GM18526 (cell line): Measurements from ENCODE around the gene TUBA4A.

Experiments used
- POLR2A ChIP-seq: IDR thresholded peaks from 3 replicates; pipeline ENCODE4 v1.6.1; 2011; ENCODE audit not compliant: insufficient read length; ENCODE audit errors: extremely low read depth

TUBA4A gene

GRCh38 chr2:219218217-219218731 lies 35.4 kb downstream of the TUBA4A start:
- no peak for TF ChIP-seq POLR2A

GRCh38 chr2:219216535-219216915 lies 37.2 kb downstream of the TUBA4A start:
- TF ChIP-seq POLR2A, result no peak

GRCh38 chr2:219215871-219216534 lies 37.7 kb downstream of the TUBA4A start:
- no peak for TF ChIP-seq POLR2A

GRCh38 chr2:219214786-219215185 lies 38.9 kb downstream of the TUBA4A start:
- no peak for TF ChIP-seq POLR2A

GRCh38 chr2:219214141-219214540 lies 39.6 kb downstream of the TUBA4A start:
- TF ChIP-seq POLR2A, result no peak

- TF ChIP-seq POLR2A, result no peak
Observed at GRCh38 chr2:219213486-219214071, 40.1 kb downstream of the TUBA4A start.

GRCh38 chr2:219213026-219213415 lies 40.7 kb downstream of the TUBA4A start:
- TF ChIP-seq POLR2A, result no peak

GRCh38 chr2:219210886-219211362 lies 42.8 kb downstream of the TUBA4A start:
- TF ChIP-seq POLR2A, result no peak

- TF ChIP-seq POLR2A, result no peak
Observed at GRCh38 chr2:219210196-219210885, 43.4 kb downstream of the TUBA4A start.

- TF ChIP-seq POLR2A, result no peak
Observed at GRCh38 chr2:219209236-219210195, 44.2 kb downstream of the TUBA4A start.

GRCh38 chr2:219207884-219208740 lies 45.6 kb downstream of the TUBA4A start:
- no peak for TF ChIP-seq POLR2A

- TF ChIP-seq POLR2A, result no peak
Observed at GRCh38 chr2:219207134-219207883, 46.4 kb downstream of the TUBA4A start.
